IPS-18a (cell line): Measurements from ENCODE around the gene PTPN1.

Source experiments
- H3K27ac ChIP-seq: one replicate; pipeline ENCODE4 v1.5.1; 2013; ENCODE audit warnings: low read length
- H3K27me3 ChIP-seq: one replicate; pipeline ENCODE4 v1.6.1; 2013; ENCODE audit warnings: mild to moderate bottlenecking, low read length; ENCODE audit not compliant: control insufficient read depth, insufficient read depth
- H3K36me3 ChIP-seq: one replicate; pipeline ENCODE4 v1.6.1; 2013; ENCODE audit warnings: low read depth, low read length; ENCODE audit not compliant: control insufficient read depth
- H3K4me1 ChIP-seq: one replicate; pipeline ENCODE4 v1.6.1; 2013; ENCODE audit warnings: low read depth, low read length; ENCODE audit not compliant: control insufficient read depth
- H3K4me3 ChIP-seq: one replicate; pipeline ENCODE4 v1.5.1; 2013; ENCODE audit warnings: low read length
- H3K9ac ChIP-seq: one replicate; pipeline ENCODE4 v1.6.1; 2013; ENCODE audit warnings: mild to moderate bottlenecking, low read length, moderate library complexity
- H3K9me3 ChIP-seq: one replicate; pipeline ENCODE4 v1.6.1; 2013; ENCODE audit warnings: low read depth, low read length; ENCODE audit not compliant: control insufficient read depth

PTPN1 gene

DNA sequence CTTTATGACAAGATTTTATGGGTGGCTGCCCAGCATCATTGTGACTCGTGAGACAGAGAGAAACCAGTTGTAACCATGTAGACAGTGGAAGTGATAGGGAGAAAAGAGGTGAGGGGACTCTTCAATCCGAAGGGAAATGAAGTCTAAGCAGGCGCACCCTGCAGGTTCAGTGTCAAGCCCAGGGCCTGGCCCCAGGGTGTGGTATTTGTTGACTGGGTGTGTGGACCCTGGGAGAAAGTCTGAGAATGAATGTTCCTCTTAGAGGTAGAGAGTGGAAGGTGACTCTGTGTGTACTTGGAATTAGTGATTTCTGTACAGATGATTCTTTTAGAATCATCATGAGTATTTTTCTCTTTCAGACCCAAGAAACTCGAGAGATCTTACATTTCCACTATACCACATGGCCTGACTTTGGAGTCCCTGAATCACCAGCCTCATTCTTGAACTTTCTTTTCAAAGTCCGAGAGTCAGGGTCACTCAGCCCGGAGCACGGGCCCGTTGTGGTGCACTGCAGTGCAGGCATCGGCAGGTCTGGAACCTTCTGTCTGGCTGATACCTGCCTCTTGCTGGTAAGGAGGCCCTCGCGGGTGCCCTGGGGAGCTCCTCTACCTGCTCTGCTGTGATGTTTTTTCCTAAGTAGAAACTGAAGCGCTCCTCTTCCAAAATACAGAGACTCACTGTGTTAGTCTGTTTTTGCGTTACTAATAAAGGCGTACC, 68.0 kb downstream of the PTPN1 start:
- Histone ChIP-seq H3K27me3 (no peaks in the 10 kb centered on the region), H3K4me1 (no peaks in the 10 kb centered on the region), H3K27ac (no peak overlapping the region), H3K4me3 (no peak overlapping the region), H3K9ac (no peak overlapping the region), H3K36me3 (peaks cover 37% of the 10 kb centered on the region), H3K9me3 (no peaks in the 10 kb centered on the region)

DNA sequence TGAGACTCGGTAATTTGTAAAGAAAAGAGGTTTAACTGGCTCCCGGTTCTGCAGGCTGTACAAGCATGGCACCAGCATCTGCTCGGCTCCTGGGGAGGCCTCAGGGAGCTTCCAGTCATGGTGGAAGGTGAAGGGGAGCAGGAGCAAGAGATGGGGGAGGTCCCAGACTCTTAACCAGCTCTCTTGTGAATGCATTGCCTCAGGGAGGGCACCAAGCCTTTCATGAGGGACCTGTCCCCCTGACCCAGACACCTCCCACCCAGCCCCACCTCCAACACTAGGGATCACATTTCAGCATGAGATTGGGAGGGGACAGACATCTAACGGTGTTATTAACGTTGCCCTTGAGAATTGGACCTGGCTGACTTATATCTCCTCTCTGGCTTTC, 68.6 kb downstream of the PTPN1 start:
- Histone ChIP-seq H3K4me3 (no peak overlapping the region), H3K9ac (no peak overlapping the region), H3K27me3 (no peaks in the 10 kb centered on the region), H3K36me3 (peaks cover 43% of the 10 kb centered on the region), H3K4me1 (no peaks in the 10 kb centered on the region), H3K27ac (no peak overlapping the region), H3K9me3 (no peaks in the 10 kb centered on the region)

DNA sequence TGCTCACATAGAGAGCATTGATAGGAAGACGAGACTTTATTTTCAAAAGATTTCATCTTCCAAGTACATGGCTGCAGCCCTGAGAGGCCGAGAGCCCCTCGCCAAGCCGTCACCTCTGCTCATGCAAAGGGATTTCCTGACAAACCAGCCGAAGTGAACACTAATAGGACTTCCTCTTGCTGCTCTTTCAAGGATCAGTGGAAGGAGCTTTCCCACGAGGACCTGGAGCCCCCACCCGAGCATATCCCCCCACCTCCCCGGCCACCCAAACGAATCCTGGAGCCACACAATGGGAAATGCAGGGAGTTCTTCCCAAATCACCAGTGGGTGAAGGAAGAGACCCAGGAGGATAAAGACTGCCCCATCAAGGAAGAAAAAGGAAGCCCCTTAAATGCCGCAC, 69.3 kb downstream of the PTPN1 start:
- Histone ChIP-seq H3K9me3 (no peaks in the 10 kb centered on the region), H3K4me3 (no peak overlapping the region), H3K36me3 (peaks cover 44% of the 10 kb centered on the region), H3K27ac (no peak overlapping the region), H3K9ac (no peak overlapping the region), H3K4me1 (no peaks in the 10 kb centered on the region), H3K27me3 (no peaks in the 10 kb centered on the region)

DNA sequence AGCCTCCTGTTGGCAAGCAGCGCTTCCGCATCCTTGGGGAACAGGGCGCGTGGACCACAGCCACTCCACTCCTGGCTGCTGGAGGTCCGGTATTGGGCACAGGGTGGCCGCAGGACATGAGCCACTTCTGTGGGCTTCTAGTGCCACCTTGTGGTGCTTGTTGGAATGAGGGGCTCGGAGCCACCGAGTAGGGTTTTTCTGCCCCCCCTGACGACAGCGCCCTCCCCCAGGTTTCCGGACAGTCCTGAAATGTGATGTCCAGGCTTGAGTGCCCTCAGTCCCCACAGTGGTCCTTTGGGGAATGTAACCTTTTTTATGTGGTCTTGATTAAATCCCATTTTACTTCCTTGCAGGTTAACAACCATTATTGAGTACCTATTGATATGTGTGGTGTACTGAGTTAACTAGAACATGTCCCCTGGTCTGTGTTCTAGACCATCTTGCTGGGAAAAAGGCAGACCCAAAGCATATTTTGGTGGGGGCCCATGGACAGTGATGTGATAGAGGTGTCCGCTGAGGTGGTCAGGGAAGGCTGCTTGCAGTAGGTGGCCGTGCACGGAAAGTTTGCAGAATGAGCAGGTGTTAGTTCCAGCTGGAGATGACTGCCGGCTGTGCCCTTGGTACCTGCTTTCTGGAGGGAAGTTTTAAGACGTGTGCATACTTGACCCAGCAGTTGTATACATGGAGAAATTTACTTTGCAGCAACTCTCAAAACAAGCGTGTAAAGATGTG, 70.0 kb downstream of the PTPN1 start:
- H3K9ac ChIP-seq: no peak overlapping the region
- H3K36me3 ChIP-seq: peaks cover 38% of the 10 kb centered on the region
- H3K27me3 ChIP-seq: no peaks in the 10 kb centered on the region
- no peaks in the 10 kb centered on the region for H3K9me3 ChIP-seq
- H3K4me3 ChIP-seq: no peak overlapping the region
- no peak overlapping the region for H3K27ac ChIP-seq
- H3K4me1 ChIP-seq: no peaks in the 10 kb centered on the region

DNA sequence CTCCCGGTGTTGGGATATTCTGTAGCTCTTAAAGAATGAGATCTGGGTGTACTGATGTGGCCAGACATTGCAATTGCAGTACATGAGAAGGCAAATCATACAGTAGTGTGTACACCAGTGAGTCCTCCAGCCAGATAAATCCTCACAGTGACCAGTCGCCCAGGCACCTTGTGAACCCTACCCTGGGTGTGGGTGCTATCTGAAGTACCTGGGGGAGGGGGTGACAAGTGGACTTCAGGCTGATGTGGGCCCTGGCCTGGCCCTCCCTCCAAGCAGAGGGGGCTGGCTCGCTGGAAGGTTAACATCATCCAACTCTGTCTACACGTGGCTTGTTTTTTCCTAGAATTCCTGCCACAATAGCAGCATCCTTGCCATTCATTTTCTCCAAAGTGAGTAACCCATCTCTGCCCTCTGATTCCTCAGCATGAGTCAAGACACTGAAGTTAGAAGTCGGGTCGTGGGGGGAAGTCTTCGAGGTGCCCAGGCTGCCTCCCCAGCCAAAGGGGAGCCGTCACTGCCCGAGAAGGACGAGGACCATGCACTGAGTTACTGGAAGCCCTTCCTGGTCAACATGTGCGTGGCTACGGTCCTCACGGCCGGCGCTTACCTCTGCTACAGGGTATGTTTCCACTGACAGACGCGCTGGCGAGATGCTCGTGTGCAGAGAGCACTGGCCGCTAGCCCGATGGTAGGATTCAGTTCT, 70.8 kb downstream of the PTPN1 start:
- no peak overlapping the region for H3K4me3 ChIP-seq
- no peak overlapping the region for H3K27ac ChIP-seq
- H3K4me1 ChIP-seq: no peaks in the 10 kb centered on the region
- no peaks in the 10 kb centered on the region for H3K27me3 ChIP-seq
- peaks cover 35% of the 10 kb centered on the region for H3K36me3 ChIP-seq
- no peaks in the 10 kb centered on the region for H3K9me3 ChIP-seq
- H3K9ac ChIP-seq: no peak overlapping the region

DNA sequence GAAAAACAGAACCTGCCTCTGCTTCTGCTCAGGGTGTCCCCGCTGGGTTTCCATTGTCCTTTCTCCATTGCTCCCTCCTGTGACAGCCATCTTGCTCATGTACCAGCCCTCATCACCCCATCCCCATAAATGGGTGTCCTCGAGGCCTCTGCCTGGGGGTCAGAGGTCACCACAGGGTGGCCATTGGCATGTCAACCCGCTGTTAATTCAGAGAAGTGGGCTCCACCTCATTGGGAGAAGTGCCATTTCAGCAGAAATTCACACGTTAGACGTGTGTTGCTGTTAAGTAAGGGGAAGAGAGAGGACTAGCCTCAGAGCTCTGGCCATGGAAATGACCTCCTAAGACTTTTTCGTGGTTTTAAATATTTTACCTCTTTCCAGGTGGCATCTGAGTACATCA, 71.9 kb downstream of the PTPN1 start:
- Histone ChIP-seq H3K27ac (no peak overlapping the region), H3K9ac (no peak overlapping the region), H3K27me3 (no peaks in the 10 kb centered on the region), H3K4me3 (no peak overlapping the region), H3K9me3 (no peaks in the 10 kb centered on the region), H3K4me1 (no peaks in the 10 kb centered on the region), H3K36me3 (peaks cover 38% of the 10 kb centered on the region)

DNA sequence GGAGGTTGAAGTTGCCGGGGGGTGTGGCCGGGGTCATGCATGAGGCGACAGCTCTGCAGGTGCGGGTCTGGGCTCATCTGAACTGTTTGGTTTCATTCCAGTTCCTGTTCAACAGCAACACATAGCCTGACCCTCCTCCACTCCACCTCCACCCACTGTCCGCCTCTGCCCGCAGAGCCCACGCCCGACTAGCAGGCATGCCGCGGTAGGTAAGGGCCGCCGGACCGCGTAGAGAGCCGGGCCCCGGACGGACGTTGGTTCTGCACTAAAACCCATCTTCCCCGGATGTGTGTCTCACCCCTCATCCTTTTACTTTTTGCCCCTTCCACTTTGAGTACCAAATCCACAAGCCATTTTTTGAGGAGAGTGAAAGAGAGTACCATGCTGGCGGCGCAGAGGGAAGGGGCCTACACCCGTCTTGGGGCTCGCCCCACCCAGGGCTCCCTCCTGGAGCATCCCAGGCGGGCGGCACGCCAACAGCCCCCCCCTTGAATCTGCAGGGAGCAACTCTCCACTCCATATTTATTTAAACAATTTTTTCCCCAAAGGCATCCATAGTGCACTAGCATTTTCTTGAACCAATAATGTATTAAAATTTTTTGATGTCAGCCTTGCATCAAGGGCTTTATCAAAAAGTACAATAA, 72.5 kb downstream of the PTPN1 start:
- H3K9ac ChIP-seq: no peak overlapping the region
- H3K9me3 ChIP-seq: no peaks in the 10 kb centered on the region
- peaks cover 35% of the 10 kb centered on the region for H3K36me3 ChIP-seq
- H3K4me3 ChIP-seq: no peak overlapping the region
- H3K27me3 ChIP-seq: no peaks in the 10 kb centered on the region
- H3K4me1 ChIP-seq: no peaks in the 10 kb centered on the region
- H3K27ac ChIP-seq: no peak overlapping the region

DNA sequence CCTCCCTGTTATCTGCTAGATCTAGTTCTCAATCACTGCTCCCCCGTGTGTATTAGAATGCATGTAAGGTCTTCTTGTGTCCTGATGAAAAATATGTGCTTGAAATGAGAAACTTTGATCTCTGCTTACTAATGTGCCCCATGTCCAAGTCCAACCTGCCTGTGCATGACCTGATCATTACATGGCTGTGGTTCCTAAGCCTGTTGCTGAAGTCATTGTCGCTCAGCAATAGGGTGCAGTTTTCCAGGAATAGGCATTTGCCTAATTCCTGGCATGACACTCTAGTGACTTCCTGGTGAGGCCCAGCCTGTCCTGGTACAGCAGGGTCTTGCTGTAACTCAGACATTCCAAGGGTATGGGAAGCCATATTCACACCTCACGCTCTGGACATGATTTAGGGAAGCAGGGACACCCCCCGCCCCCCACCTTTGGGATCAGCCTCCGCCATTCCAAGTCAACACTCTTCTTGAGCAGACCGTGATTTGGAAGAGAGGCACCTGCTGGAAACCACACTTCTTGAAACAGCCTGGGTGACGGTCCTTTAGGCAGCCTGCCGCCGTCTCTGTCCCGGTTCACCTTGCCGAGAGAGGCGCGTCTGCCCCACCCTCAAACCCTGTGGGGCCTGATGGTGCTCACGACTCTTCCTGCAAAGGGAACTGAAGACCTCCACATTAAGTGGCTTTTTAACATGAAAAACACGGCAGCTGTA, 73.4 kb downstream of the PTPN1 start:
- H3K27ac ChIP-seq: no peak overlapping the region
- peaks cover 31% of the 10 kb centered on the region for H3K36me3 ChIP-seq
- no peak overlapping the region for H3K9ac ChIP-seq
- H3K4me3 ChIP-seq: no peak overlapping the region
- no peaks in the 10 kb centered on the region for H3K9me3 ChIP-seq
- no peaks in the 10 kb centered on the region for H3K4me1 ChIP-seq
- no peaks in the 10 kb centered on the region for H3K27me3 ChIP-seq

DNA sequence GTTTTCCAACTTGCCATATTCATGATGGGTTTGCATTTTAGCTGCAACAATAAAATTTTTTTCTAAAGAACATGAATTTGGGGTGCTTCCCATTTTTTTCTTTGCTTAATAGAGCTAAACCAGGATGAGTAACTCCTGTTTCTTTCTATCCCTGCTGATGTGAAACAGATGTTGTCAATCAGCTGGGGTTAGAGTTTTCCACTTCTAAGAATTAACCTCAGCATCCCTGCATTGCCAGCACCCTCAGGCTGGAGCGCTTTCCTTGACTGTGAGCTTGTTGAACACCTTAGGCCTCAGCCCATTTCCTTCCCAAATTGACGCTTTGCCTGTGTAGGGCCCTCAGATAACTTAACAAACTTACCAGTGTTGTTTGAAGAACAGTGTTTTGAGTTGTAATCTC, 74.5 kb downstream of the PTPN1 start:
- Histone ChIP-seq H3K9ac (no peak overlapping the region), H3K4me3 (no peak overlapping the region), H3K4me1 (no peaks in the 10 kb centered on the region), H3K27ac (no peak overlapping the region), H3K36me3 (peaks cover 23% of the 10 kb centered on the region), H3K9me3 (no peaks in the 10 kb centered on the region), H3K27me3 (no peaks in the 10 kb centered on the region)

DNA sequence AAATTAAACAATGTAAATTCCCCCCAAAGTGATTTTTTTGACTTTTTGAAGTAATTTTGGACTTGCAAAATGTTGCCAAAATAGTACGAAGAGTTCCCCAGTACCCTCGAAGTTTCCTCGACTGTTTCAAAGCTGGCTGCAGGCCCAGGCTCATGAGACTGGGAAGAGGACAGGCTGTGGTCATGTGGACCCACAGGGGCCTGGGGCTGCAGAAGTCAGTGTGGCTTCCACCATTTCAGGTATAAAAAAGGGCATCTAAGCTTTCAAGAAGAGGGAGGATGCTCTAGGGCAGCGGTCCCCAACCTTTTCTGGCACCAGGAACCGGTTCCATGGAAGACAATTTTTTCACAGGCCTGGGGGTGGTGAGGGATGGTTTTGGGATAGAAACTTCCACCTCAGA, 75.0 kb downstream of the PTPN1 start:
- H3K4me3 ChIP-seq: no peak overlapping the region

DNA sequence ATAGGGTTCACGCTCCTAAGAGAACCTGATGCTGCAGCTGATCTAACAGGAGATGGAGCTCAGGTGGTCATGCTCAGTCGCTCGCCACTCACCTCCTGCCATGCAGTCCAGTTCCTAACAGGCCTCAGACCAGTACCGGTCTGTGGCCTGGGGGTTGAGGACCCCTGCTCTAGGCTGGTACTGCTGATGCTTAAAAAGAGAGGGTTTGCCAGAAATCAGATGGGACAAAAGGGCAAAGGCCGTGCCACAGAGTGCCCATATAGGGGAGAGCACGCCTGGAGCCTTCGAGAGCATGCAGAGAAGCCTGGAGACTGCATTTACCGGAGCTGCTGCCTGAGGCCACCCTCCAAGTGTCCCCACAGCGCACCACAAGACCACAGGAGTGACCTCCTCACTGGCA, 75.5 kb downstream of the PTPN1 start:
- Histone ChIP-seq H3K36me3 (peaks cover 19% of the 10 kb centered on the region), H3K27ac (no peak overlapping the region), H3K27me3 (no peaks in the 10 kb centered on the region), H3K4me1 (no peaks in the 10 kb centered on the region), H3K9me3 (no peaks in the 10 kb centered on the region), H3K4me3 (no peak overlapping the region), H3K9ac (no peak overlapping the region)

More for the DNA sequence above, 75.0 kb downstream of the PTPN1 start:
- H3K27me3 ChIP-seq: no peaks in the 10 kb centered on the region
- peaks cover 23% of the 10 kb centered on the region for H3K36me3 ChIP-seq
- no peaks in the 10 kb centered on the region for H3K4me1 ChIP-seq
- no peaks in the 10 kb centered on the region for H3K9me3 ChIP-seq
- no peak overlapping the region for H3K27ac ChIP-seq
- no peak overlapping the region for H3K9ac ChIP-seq
